ENCODE results near the gene FUT8.
"Not testable (repeated sequence)": the region's sequence is repeated elsewhere in the genome, so short reads cannot be mapped to it uniquely, and the experiment has no call there.

Gene FUT8

GRCh38 chr14:65703521-65703920, 291.0 kb downstream of the FUT8 start:
- no peak for DNase-seq (ENCODE audit: extremely low read depth in 1 of 2, low read depth in 1 of 2)

DNA sequence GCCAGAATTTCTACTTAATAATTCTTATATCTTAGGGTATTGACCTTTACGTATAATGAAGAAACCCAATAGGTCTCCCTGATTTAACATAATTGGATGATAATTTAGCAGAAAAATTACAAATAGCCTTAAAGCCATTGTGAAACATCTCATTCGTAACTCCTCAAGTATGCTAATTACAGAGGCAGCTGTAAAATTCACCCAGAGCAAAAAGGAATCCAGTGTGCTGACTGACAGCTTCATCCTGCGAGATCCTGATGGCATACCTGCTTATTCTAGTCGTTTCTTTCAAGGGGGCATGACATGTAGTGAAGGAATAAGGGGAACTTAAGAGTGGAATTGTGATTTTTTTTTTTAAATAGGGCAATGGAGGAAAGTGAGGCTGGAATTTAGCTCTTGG, 291.5 kb downstream of the FUT8 start:
- DNase-seq (ENCODE audit: extremely low read depth in 1 of 2, low read depth in 1 of 2), result no peak

DNA sequence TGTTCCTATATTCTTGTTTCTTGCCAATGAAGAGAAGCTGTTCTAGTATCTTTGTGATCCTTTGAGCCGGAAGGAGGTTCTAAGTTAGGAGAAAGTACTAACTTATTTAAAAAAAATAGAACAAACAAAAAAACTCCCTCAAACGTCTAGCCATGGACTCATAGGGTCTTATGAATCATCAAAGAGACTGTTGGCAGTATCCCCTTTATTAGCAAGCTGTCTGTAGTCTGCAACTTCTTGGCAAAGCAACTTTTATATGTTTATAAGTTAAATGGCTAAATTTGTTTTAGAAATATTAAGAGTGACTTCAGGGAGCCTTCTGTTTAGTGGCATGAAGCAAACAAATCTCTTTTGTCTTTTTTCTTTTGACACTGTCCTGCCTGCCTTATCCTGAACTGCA, 291.9 kb downstream of the FUT8 start:
- no peak for DNase-seq (ENCODE audit: extremely low read depth in 1 of 2, low read depth in 1 of 2)

GRCh38 chr14:65704850-65705249, 292.3 kb downstream of the FUT8 start:
- peak in 1 of 2 donors; percentile 45 for DNase-seq (ENCODE audit: extremely low read depth in 1 of 2, low read depth in 1 of 2)

GRCh38 chr14:65709576-65709975, 297.0 kb downstream of the FUT8 start:
- no peak for DNase-seq (ENCODE audit: extremely low read depth in 1 of 2, low read depth in 1 of 2)

DNA sequence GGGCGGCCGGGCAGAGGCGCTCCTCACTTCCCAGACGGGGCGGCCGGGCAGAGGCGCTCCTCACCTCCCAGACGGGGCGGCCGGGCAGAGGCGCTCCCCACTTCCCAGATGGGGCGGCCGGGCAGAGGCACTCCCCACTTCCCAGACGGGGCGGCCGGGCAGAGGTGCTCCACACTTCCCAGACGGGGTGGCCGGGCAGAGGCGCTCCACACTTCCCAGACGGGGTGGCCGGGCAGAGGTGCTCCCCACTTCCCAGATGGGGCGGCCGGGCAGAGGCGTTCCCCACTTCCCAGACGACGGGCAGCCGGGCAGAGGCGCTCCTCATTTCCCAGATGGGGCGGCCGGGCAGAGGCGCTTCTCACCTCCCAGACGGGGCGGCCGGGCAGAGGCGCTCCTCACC, 304.3 kb downstream of the FUT8 start:
- DNase-seq (ENCODE audit: extremely low read depth in 1 of 2, low read depth in 1 of 2), result not testable (repeated sequence)

DNA sequence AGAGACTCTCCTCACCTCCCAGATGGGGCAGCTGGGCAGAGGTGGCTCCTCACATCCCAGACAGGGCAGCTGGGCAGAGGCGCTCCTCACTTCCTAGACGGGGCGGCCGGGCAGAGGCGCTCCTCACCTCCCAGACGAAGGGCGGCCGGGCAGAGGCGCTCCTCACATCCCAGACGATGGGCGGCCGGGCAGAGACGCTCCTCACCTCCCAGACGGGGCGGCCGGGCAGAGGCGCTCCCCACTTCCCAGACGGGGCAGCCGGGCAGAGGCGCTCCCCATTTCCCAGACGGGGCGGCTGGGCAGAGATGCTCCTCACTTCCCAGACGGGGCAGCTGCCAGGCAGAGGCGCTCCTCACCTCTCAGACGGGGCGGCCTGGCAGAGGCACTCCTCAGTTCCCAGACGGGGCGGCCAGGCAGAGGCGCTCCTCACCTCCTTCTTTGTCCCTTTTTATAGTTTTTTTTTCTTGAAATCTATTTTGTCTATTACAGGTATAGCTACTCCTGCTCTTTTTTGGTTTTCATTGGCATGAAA, 304.9 kb downstream of the FUT8 start:
- DNase-seq (ENCODE audit: extremely low read depth in 1 of 2, low read depth in 1 of 2), result not testable (repeated sequence)

GRCh38 chr14:65718629-65719028, 306.1 kb downstream of the FUT8 start:
- no peak for DNase-seq (ENCODE audit: extremely low read depth in 1 of 2, low read depth in 1 of 2)

GRCh38 chr14:65720171-65720570, 307.6 kb downstream of the FUT8 start:
- DNase-seq (ENCODE audit: extremely low read depth in 1 of 2, low read depth in 1 of 2), result no peak

GRCh38 chr14:65720743-65721142, 308.2 kb downstream of the FUT8 start:
- no peak for DNase-seq (ENCODE audit: extremely low read depth in 1 of 2, low read depth in 1 of 2)

- DNase-seq (ENCODE audit: extremely low read depth in 1 of 2, low read depth in 1 of 2), result no peak
Measured at GRCh38 chr14:65723348-65723747, 310.8 kb downstream of the FUT8 start.

GRCh38 chr14:65728604-65729003, 316.1 kb downstream of the FUT8 start:
- no peak for DNase-seq (ENCODE audit: extremely low read depth in 1 of 2, low read depth in 1 of 2)

- DNase-seq (ENCODE audit: extremely low read depth in 1 of 2, low read depth in 1 of 2), result no peak
Measured at GRCh38 chr14:65729566-65729965, 317.0 kb downstream of the FUT8 start.

GRCh38 chr14:65731933-65732506, 319.5 kb downstream of the FUT8 start:
- no peak for DNase-seq (ENCODE audit: extremely low read depth in 1 of 2, low read depth in 1 of 2)

DNA sequence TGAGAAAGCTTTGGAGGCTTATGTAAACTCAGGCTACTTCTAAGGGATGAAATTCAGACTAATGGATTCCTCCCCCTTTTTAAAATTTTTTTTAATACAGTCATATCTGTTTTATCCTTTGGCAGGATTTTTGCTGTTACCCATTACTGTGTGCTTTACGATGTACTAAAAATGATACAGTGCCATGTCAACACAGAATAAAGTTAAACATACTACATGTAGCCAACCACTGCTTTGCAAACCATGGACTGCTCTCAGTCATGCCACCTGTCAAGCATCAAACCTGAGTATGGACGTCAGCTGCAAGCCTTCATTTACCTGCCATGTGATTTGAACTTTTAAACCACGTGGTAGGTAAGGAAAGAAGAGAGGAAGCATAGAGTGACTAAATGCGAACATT, 325.8 kb downstream of the FUT8 start:
- DNase-seq (ENCODE audit: extremely low read depth in 1 of 2, low read depth in 1 of 2), result no peak

GRCh38 chr14:65745396-65746190, 333.1 kb downstream of the FUT8 start:
- no peak for DNase-seq (ENCODE audit: extremely low read depth in 1 of 2, low read depth in 1 of 2)

DNA sequence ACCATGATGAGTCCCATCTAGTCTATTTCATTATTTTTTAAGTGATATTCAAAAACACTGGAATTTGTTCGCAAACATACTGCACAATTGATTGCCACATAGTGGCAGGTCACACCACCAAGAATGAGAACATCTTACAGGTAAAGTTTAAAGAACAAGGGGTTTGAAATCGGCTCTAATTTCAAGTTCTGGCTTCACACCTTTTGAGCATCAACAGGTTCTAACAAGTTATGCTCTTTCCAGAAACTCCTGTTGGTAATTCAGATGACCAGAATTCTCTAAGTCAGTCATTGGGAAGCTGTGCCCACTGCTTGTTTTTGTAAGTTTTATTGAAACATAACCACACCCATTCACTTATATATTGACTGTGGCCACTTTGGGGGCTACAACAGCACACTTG, 336.3 kb downstream of the FUT8 start:
- no peak for DNase-seq (ENCODE audit: extremely low read depth in 1 of 2, low read depth in 1 of 2)

DNA sequence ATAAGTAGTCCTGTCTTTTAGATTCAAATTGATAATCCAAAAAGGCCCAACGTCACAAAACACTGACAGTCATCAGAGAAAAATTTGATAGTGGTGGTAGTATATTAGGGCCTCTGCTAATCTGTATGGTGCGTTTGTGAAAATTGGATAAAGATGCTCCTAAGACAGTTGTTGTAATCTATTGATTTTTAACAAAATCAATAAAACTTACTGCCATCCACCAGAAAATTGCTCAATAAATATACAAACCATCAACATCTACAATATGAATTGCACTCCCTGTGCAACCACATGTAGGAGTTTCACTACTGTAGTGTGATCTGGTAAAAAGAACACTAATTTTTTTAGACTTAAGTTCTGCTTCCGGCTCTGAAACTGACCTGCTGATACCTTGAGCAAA, 336.8 kb downstream of the FUT8 start:
- no peak for DNase-seq (ENCODE audit: extremely low read depth in 1 of 2, low read depth in 1 of 2)

DNA sequence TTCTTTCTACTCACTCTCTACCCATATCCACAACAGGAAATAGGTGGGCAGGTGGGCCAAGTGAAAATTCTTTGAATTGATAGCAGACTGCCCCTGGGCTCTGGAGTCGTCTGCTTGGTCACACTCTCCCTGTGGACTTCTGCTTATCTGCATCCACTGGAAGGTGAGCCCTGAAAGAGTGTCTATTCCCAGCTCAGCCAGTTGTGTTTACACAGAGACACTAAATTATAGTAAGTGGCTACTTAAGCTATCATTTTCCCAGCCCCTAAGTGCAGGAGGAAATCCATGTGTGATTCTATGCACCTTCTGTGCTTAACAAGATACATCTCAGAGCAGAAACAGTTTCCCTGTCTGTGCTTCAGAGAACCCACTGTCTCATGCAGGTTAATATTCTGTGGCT, 338.4 kb downstream of the FUT8 start:
- no peak for DNase-seq (ENCODE audit: extremely low read depth in 1 of 2, low read depth in 1 of 2)

GRCh38 chr14:65751510-65751909, 339.0 kb downstream of the FUT8 start:
- DNase-seq (ENCODE audit: extremely low read depth in 1 of 2, low read depth in 1 of 2), result no peak

GRCh38 chr14:65753061-65753460, 340.5 kb downstream of the FUT8 start:
- DNase-seq (ENCODE audit: extremely low read depth in 1 of 2, low read depth in 1 of 2), result no peak

- DNase-seq (ENCODE audit: extremely low read depth in 1 of 2, low read depth in 1 of 2), result no peak
Measured at GRCh38 chr14:65755331-65755730, 342.8 kb downstream of the FUT8 start.
